Liver (tissue), 3 donors: ENCODE results near the gene UNC80.

Experiments used
- CTCF ChIP-seq: fragments of 150-350 bp; IDR thresholded peaks from 2 replicates; pipeline ENCODE4 v1.5.1; 2017; ENCODE audit warnings: improper control_type of control experiment, low read depth, low read length; ENCODE audit not compliant: missing input control
- EGR1 ChIP-seq, 2 donors: IDR thresholded peaks; 2 replicates each; pipeline ENCODE4 v1.6.1; 2016 to 2018; ENCODE audit warnings: antibody characterized with exemption in 2 of 2, low read depth in 2 of 2
- GABPA ChIP-seq, 2 donors: IDR thresholded peaks in 1 of 2; conservative IDR thresholded peaks in 1 of 2; 2 replicates each; pipeline ENCODE4 v1.6.1; 2016; ENCODE audit warnings: antibody characterized with exemption in 2 of 2, mild to moderate bottlenecking in 1 of 2, moderate library complexity in 1 of 2
- JUND ChIP-seq, 2 donors: IDR thresholded peaks; 2 replicates each; pipeline ENCODE4 v1.6.1; 2016; ENCODE audit warnings: antibody characterized with exemption in 2 of 2
- MAX ChIP-seq: IDR thresholded peaks from 2 replicates; pipeline ENCODE4 v1.6.1; 2016; ENCODE audit warnings: antibody characterized with exemption
- NR2F2 ChIP-seq: IDR thresholded peaks from 2 replicates; pipeline ENCODE4 v1.6.1; 2016; ENCODE audit warnings: antibody characterized with exemption
- RAD21 ChIP-seq, 2 donors: IDR thresholded peaks; 2 replicates each; pipeline ENCODE4 v1.6.1; 2016; ENCODE audit warnings: antibody characterized with exemption in 2 of 2, mild to moderate bottlenecking in 2 of 2
- REST ChIP-seq: IDR thresholded peaks from 2 replicates; pipeline ENCODE4 v1.6.1; 2016; ENCODE audit warnings: antibody characterized with exemption, mild to moderate bottlenecking
- RXRA ChIP-seq, 2 donors: IDR thresholded peaks; 2 replicates each; pipeline ENCODE4 v1.6.1; 2017 to 2018; ENCODE audit warnings: antibody characterized with exemption in 2 of 2, mild to moderate bottlenecking in 1 of 2
- SP1 ChIP-seq: IDR thresholded peaks from 2 replicates; pipeline ENCODE4 v1.6.1; 2018; ENCODE audit warnings: antibody characterized with exemption, mild to moderate bottlenecking
- TAF1 ChIP-seq: conservative IDR thresholded peaks from 2 replicates; pipeline ENCODE4 v1.6.1; 2016; ENCODE audit warnings: antibody characterized with exemption, mild to moderate bottlenecking
- YY1 ChIP-seq: IDR thresholded peaks from 2 replicates; pipeline ENCODE4 v1.6.1; 2016; ENCODE audit warnings: antibody characterized with exemption, mild to moderate bottlenecking
- ZBTB33 ChIP-seq: IDR thresholded peaks from 2 replicates; pipeline ENCODE4 v1.6.1; 2016; ENCODE audit warnings: antibody characterized with exemption
- donor health status: healthy.
- donor health status: healthy.

GRCh38 chr2:209726311-209726710 lies 45.3 kb upstream of the UNC80 start:
- no peak for TF ChIP-seq CTCF
- no peak for TF ChIP-seq EGR1 (IDR thresholded peaks at IDR 0.05; ENCODE audit: low read depth in 2 of 2)
- no peak for TF ChIP-seq SP1
- no peak for TF ChIP-seq ZBTB33
- TF ChIP-seq GABPA (IDR thresholded peaks at IDR 0.05 in 1 of 2, conservative IDR thresholded peaks at IDR 0.05 in 1 of 2), result no peak
- TF ChIP-seq TAF1, result no peak
- TF ChIP-seq YY1, result no peak
- TF ChIP-seq MAX, result no peak
- no peak for TF ChIP-seq RAD21 (IDR thresholded peaks at IDR 0.05)
- TF ChIP-seq REST, result no peak
- TF ChIP-seq RXRA (IDR thresholded peaks at IDR 0.05), result no peak
- TF ChIP-seq JUND (IDR thresholded peaks at IDR 0.05), result no peak
- no peak for TF ChIP-seq NR2F2
